Activated CD8-positive, alpha-beta memory T cell treated with anti-CD3 and anti-CD28 coated beads, Interleukin-2, amount 50 U/mL, for 24 hours (primary cell): ENCODE measurements around the gene RBM17.
"Not testable (repeated sequence)": the region's sequence is repeated elsewhere in the genome, so short reads cannot be mapped to it uniquely, and the experiment has no call there.

Source experiments
- DNase-seq: peaks from one replicate; pipeline ENCODE4 v3.0.0-alpha.2; 2020; ENCODE audit errors: extremely low read depth

The RBM17 gene

DNA sequence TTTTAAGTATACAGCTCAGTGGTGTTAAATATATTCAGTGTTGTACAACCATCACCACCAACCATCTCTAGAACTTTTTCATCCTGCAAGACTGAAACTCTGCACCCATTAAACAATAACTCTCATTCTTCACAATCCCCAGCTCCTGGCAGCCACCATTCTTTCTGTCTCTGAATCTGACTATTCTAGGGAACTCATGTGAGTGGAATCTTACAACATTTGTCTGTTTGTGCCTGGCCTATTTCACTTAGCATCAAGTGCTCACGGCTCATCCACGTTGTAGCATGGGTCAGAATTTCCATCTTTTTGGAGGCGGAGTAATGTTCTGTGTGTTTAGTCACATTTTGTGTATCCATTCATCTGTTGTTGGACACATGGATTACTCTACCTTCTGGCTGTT is 73.1 kb downstream of the RBM17 start:
- DNase-seq = no peak

DNA sequence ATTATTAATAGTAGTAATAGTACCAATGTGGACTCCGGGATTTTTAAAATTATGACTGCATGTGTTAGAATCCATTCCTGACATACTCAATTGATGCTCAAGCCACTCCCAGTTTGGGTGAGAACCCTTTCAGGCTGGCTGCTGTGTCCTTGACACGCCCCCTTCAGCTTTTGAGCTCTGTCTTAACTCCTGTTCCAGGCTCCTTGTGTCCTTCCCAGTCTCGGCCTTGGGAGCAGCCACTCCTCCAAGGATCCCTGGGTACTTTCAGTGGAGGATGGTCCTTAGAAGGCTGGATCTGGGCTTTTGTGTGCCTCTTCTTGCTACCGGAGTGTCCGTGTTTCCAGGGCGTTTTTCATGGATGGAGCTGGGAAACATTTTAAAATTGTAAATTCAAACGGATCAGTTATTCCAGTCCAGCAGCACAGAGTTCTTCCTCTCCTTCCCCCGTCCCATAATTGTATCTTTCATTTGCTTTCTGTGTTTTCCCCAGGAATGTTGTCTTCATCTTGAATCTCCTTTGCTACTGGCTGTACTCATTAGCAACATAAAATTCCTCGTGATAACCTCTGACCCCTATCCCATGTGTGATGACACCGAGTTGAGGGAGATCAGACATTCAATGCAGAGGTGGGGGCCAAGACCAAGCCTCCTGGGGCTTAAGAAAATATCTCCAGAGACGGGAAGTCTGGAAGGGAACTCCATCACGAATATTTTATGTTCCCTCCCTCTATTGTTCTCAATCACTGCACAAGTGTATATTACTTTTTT is 73.9 kb downstream of the RBM17 start:
- no peak for DNase-seq

DNA sequence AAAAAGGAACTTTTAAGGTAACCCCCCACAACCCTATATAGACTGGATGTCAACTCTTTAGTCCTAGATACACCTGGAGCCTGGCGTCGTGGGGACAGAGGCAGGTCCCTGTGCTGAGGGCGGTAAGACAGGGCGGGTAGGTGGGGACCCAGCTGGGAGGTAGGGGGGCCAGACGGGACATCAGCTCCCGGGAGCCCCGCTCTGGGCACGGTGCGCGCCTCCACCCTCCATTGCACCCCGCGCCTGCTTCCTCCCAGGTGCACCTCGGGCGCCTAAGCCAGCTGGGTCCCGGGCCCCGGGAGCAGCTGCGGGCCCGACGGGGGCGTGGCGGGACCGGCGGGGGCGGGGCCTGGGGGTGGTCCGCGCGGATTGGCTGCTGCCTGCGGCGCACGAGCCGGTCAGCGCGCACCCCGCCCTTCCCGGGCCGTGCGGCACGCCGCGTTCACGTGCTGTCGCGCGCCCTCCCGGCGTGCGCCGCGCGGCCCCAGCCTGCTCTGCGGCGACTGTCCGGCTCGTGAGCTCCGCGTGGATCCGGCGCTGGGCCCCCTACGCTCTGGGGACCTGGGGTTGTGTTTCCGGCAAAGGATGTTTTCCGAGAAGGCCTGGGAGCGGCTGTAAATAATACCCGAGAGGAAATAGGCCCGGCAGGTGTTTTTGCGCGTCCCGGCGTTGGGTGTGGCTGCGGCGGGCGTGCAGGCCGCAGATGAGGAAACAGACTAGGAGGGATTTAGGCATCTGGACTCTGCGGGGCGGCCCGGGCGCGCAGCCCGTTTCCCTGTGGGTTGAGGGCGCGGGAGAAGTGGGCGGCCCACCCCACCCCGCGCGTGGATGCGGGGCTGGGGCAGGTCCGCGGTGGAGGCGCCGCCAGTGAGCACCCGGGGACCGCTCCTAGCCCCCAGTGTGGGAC is 74.8 kb downstream of the RBM17 start:
- DNase-seq = peak; percentile 74

DNA sequence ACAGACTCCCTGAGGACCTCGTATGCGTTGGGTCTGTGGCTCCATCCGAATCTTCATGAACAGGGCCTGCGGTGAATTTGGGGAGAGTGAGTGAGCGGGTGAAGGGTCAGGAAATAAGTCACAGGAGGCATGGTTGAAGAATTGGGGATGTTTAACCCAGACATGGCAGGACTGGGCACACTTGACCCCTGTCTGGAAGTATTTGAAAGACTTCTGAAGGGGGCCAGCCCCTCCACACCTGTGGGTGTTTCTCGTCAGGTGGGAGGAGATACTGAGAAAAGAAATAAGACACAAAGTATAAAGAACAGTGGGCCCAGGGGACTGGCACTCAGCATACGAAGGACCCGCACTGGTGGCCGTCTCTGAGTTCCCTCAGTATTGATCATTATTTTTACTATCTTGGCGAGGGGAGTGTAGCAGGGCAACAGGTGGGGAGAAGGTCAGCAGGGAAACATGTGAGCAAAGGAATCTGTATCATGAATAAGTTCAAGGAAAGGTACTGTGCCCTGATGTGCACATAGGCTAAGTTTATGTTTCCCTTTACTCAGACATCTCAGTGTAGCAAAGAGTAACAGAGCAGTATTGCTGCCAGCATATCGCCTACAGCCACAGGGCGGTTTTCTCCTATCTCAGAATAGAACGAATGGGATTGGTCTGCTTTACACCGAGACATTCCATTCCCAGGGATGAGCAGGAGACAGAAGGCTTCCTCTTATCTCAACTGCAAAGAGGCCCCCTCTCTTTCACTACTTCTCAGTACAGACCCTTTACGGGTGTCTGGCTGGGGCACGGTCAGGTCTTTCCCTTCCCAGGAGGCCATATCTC is 75.6 kb downstream of the RBM17 start:
- no peak for DNase-seq

DNA sequence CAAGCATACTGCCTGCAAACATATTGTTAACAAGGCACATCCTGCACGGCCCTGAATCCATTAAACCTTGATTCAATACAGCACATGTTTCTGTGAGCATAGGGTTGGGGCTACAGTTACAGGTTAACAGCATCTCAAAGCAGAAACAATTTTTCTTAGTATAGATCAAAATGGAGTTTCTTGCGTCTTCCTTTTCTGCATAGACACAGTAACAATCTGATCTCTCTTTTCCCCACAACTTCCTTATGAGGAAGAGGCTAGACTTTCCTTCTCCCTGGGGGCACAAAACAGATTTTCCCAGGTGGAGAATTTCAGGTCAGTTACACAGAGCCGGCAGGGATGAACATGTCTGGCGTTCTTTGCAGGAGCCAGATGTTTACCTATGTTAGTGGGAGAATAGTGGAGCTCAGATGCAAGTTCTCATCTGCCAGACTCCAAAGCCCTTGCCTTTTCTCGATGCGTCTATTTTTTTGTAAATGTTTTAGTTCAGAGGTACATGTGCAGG is 76.4 kb downstream of the RBM17 start:
- DNase-seq = no peak

DNA sequence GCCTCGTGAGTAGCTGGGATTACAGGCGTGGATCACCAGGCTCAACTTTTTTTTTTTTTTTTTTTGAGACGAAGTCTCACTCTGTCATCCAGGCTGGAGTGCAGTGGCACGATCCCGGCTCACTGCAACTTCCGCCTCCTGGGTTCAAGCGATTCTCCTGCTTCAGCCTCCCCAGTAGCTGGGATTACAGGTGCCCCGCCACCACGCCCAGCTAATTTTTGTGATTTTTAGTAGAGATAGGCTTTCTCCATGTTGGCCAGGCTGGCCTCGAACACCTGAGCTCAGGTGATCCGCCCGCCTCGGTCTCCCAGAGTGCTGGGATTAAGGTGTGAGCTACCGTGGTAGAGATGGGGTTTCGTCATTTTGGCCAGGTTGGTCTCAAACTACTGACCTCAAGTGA is 77.1 kb downstream of the RBM17 start:
- DNase-seq = not testable (repeated sequence)
